SU-DHL-6 (cell line): ENCODE data around the gene CAPN3.

Experiments
- H2AFZ ChIP-seq: fragments of 200-600 bp; sonication (generic); 2 replicates; pipeline ENCODE4 v1.6.1; 2014; ENCODE audit warnings: low read depth, mild to moderate bottlenecking, moderate library complexity, mixed read lengths, antibody characterized with exemption, low read length; ENCODE audit not compliant: severe bottlenecking
- H3F3A ChIP-seq: fragments of 200-600 bp; shearing (Covaris generic); 2 replicates; pipeline ENCODE4 v1.6.0; 2016; ENCODE audit warnings: antibody characterized with exemption, mild to moderate bottlenecking; ENCODE audit not compliant: insufficient read depth
- H3K27ac ChIP-seq: fragments of 200-600 bp; sonication (generic); 2 replicates; pipeline ENCODE4 v1.5.1; 2016; ENCODE audit warnings: low read depth, mild to moderate bottlenecking, low read length, moderate library complexity, mixed read lengths
- H3K27me3 ChIP-seq: fragments of 200-600 bp; sonication (generic), shearing (Covaris generic); 2 replicates; pipeline ENCODE4 v1.6.0; 2014; ENCODE audit warnings: mild to moderate bottlenecking, low read length
- H3K36me3 ChIP-seq: fragments of 200-600 bp; sonication (generic); 2 replicates; pipeline ENCODE4 v1.6.1; 2014; ENCODE audit warnings: mild to moderate bottlenecking, low read length, mixed read lengths
- H3K4me2 ChIP-seq: fragments of 300-600, 200-600 bp; shearing (Covaris generic), sonication (generic); 2 replicates; pipeline ENCODE4 v1.6.0; 2014; ENCODE audit warnings: low read length, low read depth, mild to moderate bottlenecking; ENCODE audit not compliant: poor library complexity, severe bottlenecking
- H3K4me3 ChIP-seq: fragments of 200-600 bp; sonication (generic); 2 replicates; pipeline ENCODE4 v1.5.1; 2014; ENCODE audit warnings: antibody characterized with exemption, low read length, mild to moderate bottlenecking, mixed read lengths; ENCODE audit not compliant: insufficient read depth, poor library complexity, severe bottlenecking
- H3K79me2 ChIP-seq: fragments of 200-600 bp; sonication (generic); 2 replicates; pipeline ENCODE4 v1.6.1; 2014; ENCODE audit warnings: mild to moderate bottlenecking, low read length, moderate library complexity; ENCODE audit not compliant: insufficient read depth
- H3K9ac ChIP-seq: fragments of 200-600 bp; sonication (generic); 2 replicates; pipeline ENCODE4 v1.7.0; 2014; ENCODE audit warnings: mild to moderate bottlenecking, low read length
- H3K9me2 ChIP-seq: fragments of 200-600 bp; sonication (generic); replicated peaks from 2 replicates; pipeline ENCODE4 v1.6.1; 2014; ENCODE audit warnings: low read length; ENCODE audit not compliant: insufficient read depth
- H3K9me3 ChIP-seq: fragments of 200-600 bp; sonication (generic); 2 replicates; pipeline ENCODE4 v1.6.1; 2014; ENCODE audit warnings: low read length, mixed read lengths; ENCODE audit not compliant: insufficient read depth
- H4K20me1 ChIP-seq: fragments of 200-600 bp; sonication (generic); 2 replicates; pipeline ENCODE4 v1.6.1; 2014; ENCODE audit warnings: low read depth, mild to moderate bottlenecking, antibody characterized with exemption, low read length, moderate library complexity, mixed read lengths
- CTCF ChIP-seq: fragments of 200-600 bp; sonication (generic); IDR thresholded peaks from one replicate; pipeline ENCODE4 v1.5.1; 2017; ENCODE audit warnings: antibody characterized with exemption, mild to moderate bottlenecking, low read length, moderate library complexity; ENCODE audit not compliant: insufficient read depth, poor library complexity, severe bottlenecking
- EZH2phosphoT487 ChIP-seq: fragments of 200-600 bp; sonication (generic), shearing (Covaris generic); conservative IDR thresholded peaks from 2 replicates; pipeline ENCODE4 v1.6.1; 2018; ENCODE audit warnings: mild to moderate bottlenecking, antibody characterized with exemption, low read length, moderate library complexity, mixed read lengths

CAPN3 gene

GRCh38 chr15:42375252-42375651, 16.0 kb downstream of the CAPN3 start:
- H3K4me3 ChIP-seq = no peak overlapping the region
- no peak for TF ChIP-seq CTCF
- TF ChIP-seq EZH2phosphoT487 = no peak
- no peaks in the 10 kb centered on the region for H3F3A ChIP-seq
- no peak overlapping the region for H3K4me2 ChIP-seq
- H3K9me3 ChIP-seq = peaks cover 7% of the 10 kb centered on the region; the same call in 1 of the 2 replicates
- H3K36me3 ChIP-seq = no peaks in the 10 kb centered on the region
- no peaks in the 10 kb centered on the region for H3K9me2 ChIP-seq
- H4K20me1 ChIP-seq = no peaks in the 10 kb centered on the region
- no peaks in the 10 kb centered on the region for H3K27me3 ChIP-seq
- no peak overlapping the region for H2AFZ ChIP-seq
- H3K27ac ChIP-seq = no peak overlapping the region
- no peaks in the 10 kb centered on the region for H3K79me2 ChIP-seq
- no peak overlapping the region for H3K9ac ChIP-seq

- Histone ChIP-seq H3K9me3 (peaks cover 7% of the 10 kb centered on the region; the same call in 1 of the 2 replicates), H3K27ac (no peak overlapping the region), H4K20me1 (no peaks in the 10 kb centered on the region), H2AFZ (no peak overlapping the region), H3K4me2 (no peak overlapping the region), H3K27me3 (no peaks in the 10 kb centered on the region), H3K9ac (no peak overlapping the region), H3K4me3 (no peak overlapping the region), H3K79me2 (no peaks in the 10 kb centered on the region), H3K36me3 (no peaks in the 10 kb centered on the region), H3F3A (no peaks in the 10 kb centered on the region), H3K9me2 (no peaks in the 10 kb centered on the region)
- TF ChIP-seq EZH2phosphoT487 (no peak), CTCF (no peak)
These were observed 16.6 kb downstream of the CAPN3 start for GRCh38 chr15:42375941-42376340.

- Histone ChIP-seq H3F3A (no peaks in the 10 kb centered on the region), H3K9me3 (peaks cover 7% of the 10 kb centered on the region; the same call in 1 of the 2 replicates), H3K4me2 (no peak overlapping the region), H3K9ac (no peak overlapping the region), H4K20me1 (no peaks in the 10 kb centered on the region), H3K27me3 (no peaks in the 10 kb centered on the region), H3K4me3 (no peak overlapping the region), H3K27ac (no peak overlapping the region), H3K36me3 (no peaks in the 10 kb centered on the region), H3K9me2 (no peaks in the 10 kb centered on the region), H3K79me2 (no peaks in the 10 kb centered on the region), H2AFZ (no peak overlapping the region)
- TF ChIP-seq CTCF (no peak), EZH2phosphoT487 (no peak)
These were observed 18.7 kb downstream of the CAPN3 start for GRCh38 chr15:42378011-42378410.
